Osteoblast (primary cell): ENCODE measurements around the gene DEAF1. TPM values are rescaled to one million over a fixed set of nuclear protein-coding genes. Genes with fewer than 3 reads are reported as not detected.

Source experiments
- DNase-seq: peaks from one replicate; pipeline ENCODE4 v3.0.0; 2011; ENCODE audit warnings: low spot score, mixed read lengths; ENCODE audit not compliant: insufficient read length; ENCODE audit errors: missing footprints
- H2AFZ ChIP-seq: 2 replicates; pipeline ENCODE4 v1.6.0; 2011; ENCODE audit warnings: mild to moderate bottlenecking, low read length
- H3K27ac ChIP-seq: 2 replicates; pipeline ENCODE4 v1.5.1; 2011; ENCODE audit warnings: mild to moderate bottlenecking, low read depth, low read length, moderate library complexity
- H3K27me3 ChIP-seq: 2 replicates; pipeline ENCODE4 v1.6.0; 2012; ENCODE audit warnings: mild to moderate bottlenecking, control low read depth, inconsistent platforms, low read length, moderate library complexity; ENCODE audit not compliant: insufficient read depth
- H3K36me3 ChIP-seq: 2 replicates; pipeline ENCODE4 v1.5.1; 2011; ENCODE audit warnings: mild to moderate bottlenecking, low read length, control low read depth, moderate library complexity; ENCODE audit not compliant: insufficient read depth
- H3K4me1 ChIP-seq: 2 replicates; pipeline ENCODE4 v1.5.1; 2011; ENCODE audit warnings: mild to moderate bottlenecking, low read length, control low read depth, moderate library complexity; ENCODE audit not compliant: insufficient read depth
- H3K4me2 ChIP-seq: 2 replicates; pipeline ENCODE4 v1.6.0; 2011; ENCODE audit warnings: mild to moderate bottlenecking, low read length; ENCODE audit not compliant: insufficient read depth
- H3K4me3 ChIP-seq: fragments of 200-600 bp; sonication (generic); 3 replicates; pipeline ENCODE4 v1.5.1; 2012; ENCODE audit warnings: mild to moderate bottlenecking, low read length, inconsistent platforms; ENCODE audit not compliant: insufficient read depth
- H3K79me2 ChIP-seq: 2 replicates; pipeline ENCODE4 v1.6.0; 2012; ENCODE audit warnings: mild to moderate bottlenecking, low read length, control low read depth, inconsistent platforms; ENCODE audit not compliant: insufficient read depth
- H3K9me3 ChIP-seq: 2 replicates; pipeline ENCODE4 v1.5.1; 2011; ENCODE audit warnings: low read depth, low read length, control low read depth
- H4K20me1 ChIP-seq: 2 replicates; pipeline ENCODE4 v1.6.0; 2012; ENCODE audit warnings: mild to moderate bottlenecking, low read length, control low read depth; ENCODE audit not compliant: insufficient read depth
- total RNA-seq: library from RNA; depleted of rRNA; stranded (reverse); fragments of >200 nt; gene quantifications from 2 replicates; pipeline ENCODE4 v1.2.3, GENCODE V29; 2012
- TF ChIP-seq, protein P1 (sequence below): IDR thresholded peaks from 2 replicates; pipeline ENCODE4 v1.5.1; 2011; ENCODE audit warnings: mild to moderate bottlenecking, low read depth, low read length, moderate library complexity; ENCODE audit errors: extremely low read depth

DEAF1 gene
- total RNA-seq, 1 donor, result 44.2 TPM

DNA sequence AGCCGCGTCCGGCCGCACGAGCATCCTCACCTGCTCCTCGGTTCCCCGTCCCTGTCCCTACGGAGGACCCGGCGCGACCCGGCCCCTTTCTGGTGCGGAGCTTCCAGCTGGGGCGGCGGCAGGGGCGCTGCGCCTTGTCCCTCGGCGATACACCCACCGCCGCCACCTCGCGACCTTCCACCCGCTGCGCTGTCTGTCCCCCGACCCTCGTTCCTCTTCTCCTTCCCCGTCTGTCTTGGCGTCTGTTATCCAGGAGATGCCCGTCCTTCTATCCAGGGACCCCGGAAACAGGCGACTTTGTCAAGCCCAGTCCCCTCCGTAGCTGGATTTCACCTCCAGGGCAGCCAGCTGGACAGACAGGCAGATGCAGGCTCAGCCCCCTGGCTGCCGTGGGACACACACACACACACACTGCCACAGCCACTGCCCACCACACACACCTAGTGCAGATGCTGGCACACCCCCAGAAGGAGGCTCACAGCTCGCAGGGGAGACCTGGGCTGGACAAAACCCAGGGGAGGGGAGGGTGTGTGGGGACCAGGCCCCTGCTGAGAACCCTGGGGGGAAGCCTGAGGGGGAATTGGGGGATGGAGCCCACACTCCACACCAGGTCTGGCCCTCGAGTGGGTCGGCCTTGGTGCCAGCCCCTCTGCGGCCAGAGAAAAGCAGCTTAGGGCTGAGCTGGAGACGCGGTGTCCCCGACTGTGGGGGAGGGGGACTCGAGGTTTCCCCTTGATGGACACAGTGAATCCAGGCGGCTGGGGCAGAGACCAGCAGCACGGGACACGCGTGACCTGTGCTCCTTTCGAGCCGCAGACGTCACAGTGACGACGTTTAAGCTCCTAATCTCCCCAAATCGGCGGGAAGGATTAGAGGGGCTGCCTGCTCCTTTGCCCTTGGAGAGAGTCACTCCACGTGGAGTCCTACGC, 57.2 kb downstream of the DEAF1 start:
- Histone ChIP-seq H3K4me3 (peak overlapping the region; percentile 30), H3K79me2 (no peaks in the 10 kb centered on the region), H4K20me1 (peaks cover 40% of the 10 kb centered on the region), H3K4me2 (no peak overlapping the region), H2AFZ (no peak overlapping the region), H3K36me3 (no peaks in the 10 kb centered on the region), H3K27me3 (peaks cover 14% of the 10 kb centered on the region), H3K27ac (no peak overlapping the region), H3K4me1 (no peaks in the 10 kb centered on the region), H3K9me3 (no peaks in the 10 kb centered on the region)
- TF ChIP-seq, protein P1, sequence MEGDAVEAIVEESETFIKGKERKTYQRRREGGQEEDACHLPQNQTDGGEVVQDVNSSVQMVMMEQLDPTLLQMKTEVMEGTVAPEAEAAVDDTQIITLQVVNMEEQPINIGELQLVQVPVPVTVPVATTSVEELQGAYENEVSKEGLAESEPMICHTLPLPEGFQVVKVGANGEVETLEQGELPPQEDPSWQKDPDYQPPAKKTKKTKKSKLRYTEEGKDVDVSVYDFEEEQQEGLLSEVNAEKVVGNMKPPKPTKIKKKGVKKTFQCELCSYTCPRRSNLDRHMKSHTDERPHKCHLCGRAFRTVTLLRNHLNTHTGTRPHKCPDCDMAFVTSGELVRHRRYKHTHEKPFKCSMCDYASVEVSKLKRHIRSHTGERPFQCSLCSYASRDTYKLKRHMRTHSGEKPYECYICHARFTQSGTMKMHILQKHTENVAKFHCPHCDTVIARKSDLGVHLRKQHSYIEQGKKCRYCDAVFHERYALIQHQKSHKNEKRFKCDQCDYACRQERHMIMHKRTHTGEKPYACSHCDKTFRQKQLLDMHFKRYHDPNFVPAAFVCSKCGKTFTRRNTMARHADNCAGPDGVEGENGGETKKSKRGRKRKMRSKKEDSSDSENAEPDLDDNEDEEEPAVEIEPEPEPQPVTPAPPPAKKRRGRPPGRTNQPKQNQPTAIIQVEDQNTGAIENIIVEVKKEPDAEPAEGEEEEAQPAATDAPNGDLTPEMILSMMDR, result no peak
- peak; percentile 88 for DNase-seq

DNA sequence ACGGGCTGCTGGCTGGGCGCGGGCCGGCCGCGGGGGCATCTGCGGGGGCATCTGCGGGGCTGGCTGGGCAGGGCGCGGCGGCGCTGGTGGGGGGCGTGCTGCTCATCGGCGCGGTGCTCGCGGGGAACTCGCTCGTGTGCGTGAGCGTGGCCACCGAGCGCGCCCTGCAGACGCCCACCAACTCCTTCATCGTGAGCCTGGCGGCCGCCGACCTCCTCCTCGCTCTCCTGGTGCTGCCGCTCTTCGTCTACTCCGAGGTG, 57.8 kb downstream of the DEAF1 start:
- no peaks in the 10 kb centered on the region for H3K79me2 ChIP-seq
- no peaks in the 10 kb centered on the region for H3K36me3 ChIP-seq
- peak overlapping the region; percentile 30 for H3K4me3 ChIP-seq
- no peak overlapping the region for H2AFZ ChIP-seq
- no peak for DNase-seq
- H3K4me2 ChIP-seq, result no peak overlapping the region
- peaks cover 40% of the 10 kb centered on the region for H4K20me1 ChIP-seq
- H3K27me3 ChIP-seq, result peaks cover 14% of the 10 kb centered on the region
- H3K27ac ChIP-seq, result no peak overlapping the region
- H3K4me1 ChIP-seq, result no peaks in the 10 kb centered on the region
- TF ChIP-seq, protein P1, result no peak
- H3K9me3 ChIP-seq, result no peaks in the 10 kb centered on the region

GRCh38 chr11:636511-637332, 58.3 kb downstream of the DEAF1 start, which contains the start of gene DRD4:
TSS of gene DRD4 (plus strand) at chr11:637269. CDS start at chr11:637305, 36 bp downstream.
- Histone ChIP-seq H3K79me2 (no peaks in the 10 kb centered on the region), H3K4me2 (peak within 1 kb of the TSS; percentile 28), H3K9me3 (no peaks in the 10 kb centered on the region), H2AFZ (no peak within 1 kb of the TSS), H3K27ac (no peak within 1 kb of the TSS), H4K20me1 (peaks cover 40% of the 10 kb centered on the region), H3K4me1 (no peaks in the 10 kb centered on the region), H3K27me3 (peaks cover 14% of the 10 kb centered on the region), H3K4me3 (peak within 1 kb of the TSS; percentile 30), H3K36me3 (no peaks in the 10 kb centered on the region)
- DNase-seq, result peak; percentile 94
- TF ChIP-seq, protein P1, result no peak
